NCI-H1417 (cell line): Measurements from ENCODE around the gene SRRT.
"Not testable (repeated sequence)": the region's sequence is repeated elsewhere in the genome, so short reads cannot be mapped to it uniquely, and the experiment has no call there.

Experiments
- DNase-seq, 3 experiments: peaks; one replicate each; lab custom pipeline; 2025; lab: John Stamatoyannopoulos, UW

The SRRT gene

GRCh38 chr7:100935381-100935780 is 60.5 kb downstream of the SRRT start:
- DNase-seq, result not testable (repeated sequence)

- DNase-seq, result not testable (repeated sequence)
These were observed 61.3 kb downstream of the SRRT start for GRCh38 chr7:100936167-100936566.
